Hepatocyte (in vitro differentiated cells): ENCODE results near the gene TTC33. TPM values are rescaled to one million over a fixed set of nuclear protein-coding genes. Genes with fewer than 3 reads are reported as not detected.
"Not testable (repeated sequence)": the region's sequence is repeated elsewhere in the genome, so short reads cannot be mapped to it uniquely, and the experiment has no call there.

Source experiments
- DNase-seq: peaks from one replicate; pipeline ENCODE4 v3.0.0-alpha.2; 2016; ENCODE audit warnings: low spot score
- H2AFZ ChIP-seq: fragments of 200-600 bp; sonication (generic); 2 replicates; pipeline ENCODE4 v1.6.0; 2016; ENCODE audit warnings: antibody characterized with exemption, mild to moderate bottlenecking
- H3K27ac ChIP-seq: fragments of 200-600 bp; sonication (generic); 2 replicates; pipeline ENCODE4 v1.5.1; 2016; ENCODE audit warnings: mild to moderate bottlenecking
- H3K27me3 ChIP-seq: fragments of 200-600 bp; sonication (generic); 2 replicates; pipeline ENCODE4 v1.6.1; 2016
- H3K36me3 ChIP-seq: fragments of 200-600 bp; sonication (generic); replicated peaks from 2 replicates; pipeline ENCODE4 v1.5.1; 2016; ENCODE audit warnings: low read depth; ENCODE audit not compliant: insufficient read depth
- H3K4me1 ChIP-seq: fragments of 200-600 bp; sonication (generic); 2 replicates; pipeline ENCODE4 v1.5.1; 2016; ENCODE audit warnings: mild to moderate bottlenecking, moderate library complexity; ENCODE audit not compliant: insufficient read depth
- H3K4me2 ChIP-seq: fragments of 200-600 bp; sonication (generic); 2 replicates; pipeline ENCODE4 v1.6.0; 2016
- H3K4me3 ChIP-seq: fragments of 200-600 bp; sonication (generic); 2 replicates; pipeline ENCODE4 v1.5.1; 2016; ENCODE audit warnings: mild to moderate bottlenecking
- H3K79me2 ChIP-seq: fragments of 200-600 bp; sonication (generic); 2 replicates; pipeline ENCODE4 v1.6.0; 2017; ENCODE audit warnings: mild to moderate bottlenecking
- H3K9me2 ChIP-seq: fragments of 200-600 bp; sonication (generic); replicated peaks from 2 replicates; pipeline ENCODE4 v1.6.0; 2017; ENCODE audit warnings: mild to moderate bottlenecking; ENCODE audit not compliant: insufficient read depth
- H3K9me3 ChIP-seq: fragments of 200-600 bp; sonication (generic); 2 replicates; pipeline ENCODE4 v1.5.1; 2016; ENCODE audit warnings: low read depth, mild to moderate bottlenecking
- H4K20me1 ChIP-seq: fragments of 200-600 bp; sonication (generic); 2 replicates; pipeline ENCODE4 v1.6.0; 2016; ENCODE audit warnings: mild to moderate bottlenecking; ENCODE audit not compliant: insufficient read depth, poor library complexity, severe bottlenecking
- CTCF ChIP-seq: fragments of 200-600 bp; sonication (generic); IDR thresholded peaks from 2 replicates; pipeline ENCODE4 v1.5.1; 2016; ENCODE audit warnings: antibody characterized with exemption, mild to moderate bottlenecking; ENCODE audit not compliant: poor library complexity
- EZH2 ChIP-seq: fragments of 200-600 bp; sonication (generic); IDR thresholded peaks from 2 replicates; pipeline ENCODE4 v1.6.1; 2016; ENCODE audit warnings: antibody characterized with exemption, mild to moderate bottlenecking, borderline replicate concordance
- EZH2phosphoT487 ChIP-seq: fragments of 200-600 bp; sonication (generic); IDR thresholded peaks from one replicate; pipeline ENCODE4 v1.6.1; 2018; ENCODE audit warnings: antibody characterized with exemption, mild to moderate bottlenecking, low read depth, moderate library complexity; ENCODE audit not compliant: unreplicated experiment, severe bottlenecking
- WGBS: methylation state at CpG from one replicate; pipeline ENCODE4 v1.1.6; 2016; ENCODE audit warnings: low lambda C conversion rate; ENCODE audit errors: missing lambda C conversion rate; 5-methylcytosine and 5-hydroxymethylcytosine counted together
- polyA plus RNA-seq: library from polyadenylated mRNA; unstranded; fragments of >200 nt; fragmentation: Nextera tagmentation; extraction: Ambion mirVana; gene quantifications from 2 replicates; pipeline ENCODE4 v1.2.1, GENCODE V29; 2016
- total RNA-seq: library from RNA; depleted of rRNA; stranded (reverse); fragments of >200 nt; gene quantifications from 2 replicates; pipeline ENCODE4 v1.2.3, GENCODE V29; 2014

TTC33 gene
- total and polyA plus RNA-seq, 2 experiments from 2014 or later = 5.6 to 19.3 TPM

DNA sequence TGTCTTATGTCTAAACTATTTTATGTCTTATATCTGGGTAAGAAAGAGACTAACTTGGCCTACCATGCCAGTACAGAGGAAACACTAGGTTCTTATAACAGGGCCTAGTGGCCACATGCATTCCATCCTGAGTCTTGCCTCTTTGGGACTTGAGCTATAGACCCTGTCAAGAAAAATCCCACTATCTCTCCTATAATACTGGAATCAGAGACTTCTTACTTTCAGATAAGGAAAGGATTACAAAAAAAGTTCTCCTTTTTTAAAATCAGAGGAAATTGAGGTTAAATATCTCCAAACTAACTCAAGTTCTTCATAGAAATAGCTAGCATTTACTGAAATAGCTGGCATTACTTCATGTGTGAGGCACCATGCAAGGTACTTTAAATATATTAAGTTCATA is 41.8 kb downstream of the TTC33 start:
- H3K4me1 ChIP-seq = no peaks in the 10 kb centered on the region
- no peak overlapping the region for H3K27ac ChIP-seq
- no peak overlapping the region for H2AFZ ChIP-seq
- DNase-seq = no peak
- no peaks in the 10 kb centered on the region for H3K79me2 ChIP-seq
- no peaks in the 10 kb centered on the region for H3K36me3 ChIP-seq
- H3K9me2 ChIP-seq = no peaks in the 10 kb centered on the region
- TF ChIP-seq EZH2phosphoT487 = no peak
- H3K27me3 ChIP-seq = no peaks in the 10 kb centered on the region
- H3K9me3 ChIP-seq = no peaks in the 10 kb centered on the region
- no peak overlapping the region for H3K4me3 ChIP-seq
- no peak overlapping the region for H3K4me2 ChIP-seq
- H4K20me1 ChIP-seq = no peaks in the 10 kb centered on the region

GRCh38 chr5:40710575-40710974 is 45.2 kb downstream of the TTC33 start:
- not testable (repeated sequence) for H3K4me2 ChIP-seq, H2AFZ ChIP-seq, H3K9me3 ChIP-seq, H3K4me3 ChIP-seq, H3K79me2 ChIP-seq, H3K4me1 ChIP-seq, H4K20me1 ChIP-seq, H3K27ac ChIP-seq, H3K27me3 ChIP-seq, H3K36me3 ChIP-seq, H3K9me2 ChIP-seq, DNase-seq

DNA sequence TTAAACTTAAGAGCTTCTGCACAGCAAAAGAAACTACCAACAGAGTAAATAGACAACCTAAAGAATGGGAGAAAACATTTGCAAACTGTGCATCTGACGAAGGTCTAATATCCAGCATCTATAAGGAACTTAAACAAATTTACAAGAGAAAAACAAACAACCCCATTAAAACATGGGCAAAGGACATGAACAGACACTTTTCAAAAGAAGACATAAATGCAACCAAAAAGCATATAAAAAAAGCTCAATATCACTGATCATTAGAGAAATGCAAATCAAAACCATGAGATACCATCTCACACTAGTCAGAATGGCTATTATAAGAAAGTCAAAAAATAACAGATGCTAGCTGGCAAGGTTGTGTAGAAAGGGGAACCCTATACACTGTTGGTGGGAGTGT is 50.3 kb downstream of the TTC33 start:
- H3K27me3 ChIP-seq, H3K4me2 ChIP-seq, H3K4me1 ChIP-seq, H3K79me2 ChIP-seq, H3K36me3 ChIP-seq, H3K9me2 ChIP-seq, H2AFZ ChIP-seq, H4K20me1 ChIP-seq, H3K4me3 ChIP-seq, H3K9me3 ChIP-seq, H3K27ac ChIP-seq, DNase-seq: not testable (repeated sequence)
- 92% methylated on average over 1 of the region's 1 CpG for WGBS

GRCh38 chr5:40702027-40702426 is 53.7 kb downstream of the TTC33 start:
- H3K27ac ChIP-seq, H4K20me1 ChIP-seq, H3K79me2 ChIP-seq, H3K9me2 ChIP-seq, H3K4me3 ChIP-seq, H3K36me3 ChIP-seq, H3K27me3 ChIP-seq, H2AFZ ChIP-seq, H3K4me2 ChIP-seq, H3K4me1 ChIP-seq, DNase-seq, H3K9me3 ChIP-seq: not testable (repeated sequence)

DNA sequence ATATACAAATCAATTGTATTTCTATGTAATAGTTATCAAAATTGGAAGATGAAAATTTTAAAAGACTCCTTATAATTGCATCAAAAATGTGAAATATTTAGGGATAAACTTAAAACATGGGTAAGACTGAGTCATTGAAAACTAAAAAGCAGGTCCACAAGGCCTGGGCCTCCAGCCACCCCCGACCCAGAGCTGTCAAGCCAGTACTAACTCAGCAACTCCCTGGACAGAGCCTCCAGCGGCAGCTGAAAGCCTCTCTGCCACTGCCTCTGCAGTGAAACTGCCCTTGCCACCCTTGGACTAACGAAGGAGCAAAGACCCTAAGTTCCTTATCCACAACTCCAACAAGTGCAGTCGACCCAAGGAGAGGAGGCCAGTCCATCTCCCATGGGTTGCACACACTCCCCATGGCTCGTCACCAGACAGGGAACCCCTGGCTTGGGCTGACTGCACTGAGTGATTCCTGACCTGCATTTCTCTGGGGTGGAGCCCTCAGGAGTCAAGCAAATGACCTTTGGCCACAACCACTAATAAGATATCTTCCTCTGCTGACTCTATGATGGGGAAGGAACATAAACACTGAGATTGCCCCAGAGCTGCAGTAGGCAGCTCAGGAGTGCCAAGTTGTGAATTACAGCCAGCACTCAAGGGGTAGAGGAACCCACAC is 55.5 kb downstream of the TTC33 start:
- no peak for DNase-seq
- no peak overlapping the region for H3K4me3 ChIP-seq
- H3K27ac ChIP-seq = peak overlapping the region; percentile 18

More for the DNA sequence above, 55.5 kb downstream of the TTC33 start:
- Histone ChIP-seq H3K4me1 (no peaks in the 10 kb centered on the region), H3K4me2 (no peak overlapping the region), H3K27me3 (no peaks in the 10 kb centered on the region), H3K9me3 (peaks cover 9% of the 10 kb centered on the region), H3K79me2 (no peaks in the 10 kb centered on the region), H4K20me1 (no peaks in the 10 kb centered on the region), H3K36me3 (no peaks in the 10 kb centered on the region), H3K9me2 (no peaks in the 10 kb centered on the region), H2AFZ (no peak overlapping the region)
- TF ChIP-seq EZH2 (no peak), EZH2phosphoT487 (no peak), CTCF (no peak)
- WGBS = 84% methylated on average over 5 of the region's 5 CpGs
